Mammary epithelial cell (primary cell): ENCODE results near the gene DSCAM.

ENCODE experiments used
- CTCF ChIP-seq, 2 donors: IDR thresholded peaks in 1 of 2; conservative IDR thresholded peaks in 1 of 2; 2 replicates each; pipeline ENCODE4 v1.5.1; 2011 to 2012; ENCODE audit warnings: inconsistent platforms in 2 of 2, low read length in 2 of 2, mild to moderate bottlenecking in 2 of 2, control low read depth in 1 of 2, low read depth in 1 of 2; ENCODE audit not compliant: insufficient read depth in 1 of 2; ENCODE audit errors: extremely low read depth in 1 of 2
- EZH2 ChIP-seq: IDR thresholded peaks from 2 replicates; pipeline ENCODE4 v1.6.1; 2012; ENCODE audit warnings: low read length, inconsistent platforms, borderline replicate concordance

GRCh38 chr21:40827509-40827908 lies 19.4 kb downstream of the DSCAM start:
- no peak for TF ChIP-seq CTCF (conservative IDR thresholded peaks at IDR 0.05 in 1 of 2, IDR thresholded peaks at IDR 0.05 in 1 of 2; ENCODE audit: extremely low read depth in 1 of 2, insufficient read depth in 1 of 2, low read depth in 1 of 2, low read length in 2 of 2)
- TF ChIP-seq EZH2, result no peak
